Stimulated activated CD8-positive, alpha-beta memory T cell treated with anti-CD3 and anti-CD28 coated beads, Interleukin-15, amount 100 ng/mL, for 1 hour (primary cell): ENCODE data around the gene TBC1D22A.

ENCODE experiments used
- DNase-seq: peaks from one replicate; pipeline ENCODE4 v3.0.0-alpha.2; 2020; ENCODE audit warnings: low read depth

Gene TBC1D22A

DNA sequence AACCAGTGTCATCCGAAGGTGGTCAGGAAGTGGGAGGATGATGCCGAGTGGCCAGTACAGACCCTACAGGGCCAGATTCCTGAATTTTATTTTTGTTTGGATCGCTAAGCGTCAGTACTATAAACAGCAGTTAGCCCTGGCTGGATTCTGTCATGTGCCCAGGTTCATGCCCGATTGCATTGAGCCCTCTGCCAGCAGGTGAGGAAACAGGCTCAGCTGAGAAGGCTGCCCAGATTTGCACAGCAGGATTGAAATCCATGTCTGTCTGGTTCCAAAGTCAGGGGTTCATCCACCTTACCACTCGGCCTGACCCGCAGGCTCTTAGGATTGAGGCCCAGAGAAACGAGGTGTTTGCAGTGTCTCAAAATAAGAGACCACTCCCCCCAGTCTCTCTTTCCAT lies 9.1 kb upstream of the TBC1D22A start:
- no peak for DNase-seq

DNA sequence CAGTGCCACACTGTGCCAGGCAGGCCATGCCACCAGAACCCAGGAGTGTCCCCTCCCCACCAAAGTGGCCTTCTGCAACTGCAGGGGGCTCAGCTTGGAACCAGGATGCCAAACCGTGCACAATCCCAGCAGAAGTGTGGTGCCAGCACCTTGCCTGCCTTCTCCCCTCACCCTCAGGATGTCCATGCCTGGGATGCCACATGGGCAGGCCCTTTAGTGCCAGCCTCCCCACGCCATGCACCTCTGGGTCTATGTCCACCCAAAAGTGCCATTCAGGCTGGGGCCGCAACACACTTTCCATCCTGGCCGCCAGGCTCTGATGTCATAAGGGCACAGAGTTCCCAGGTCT lies 8.7 kb upstream of the TBC1D22A start:
- DNase-seq, result no peak

DNA sequence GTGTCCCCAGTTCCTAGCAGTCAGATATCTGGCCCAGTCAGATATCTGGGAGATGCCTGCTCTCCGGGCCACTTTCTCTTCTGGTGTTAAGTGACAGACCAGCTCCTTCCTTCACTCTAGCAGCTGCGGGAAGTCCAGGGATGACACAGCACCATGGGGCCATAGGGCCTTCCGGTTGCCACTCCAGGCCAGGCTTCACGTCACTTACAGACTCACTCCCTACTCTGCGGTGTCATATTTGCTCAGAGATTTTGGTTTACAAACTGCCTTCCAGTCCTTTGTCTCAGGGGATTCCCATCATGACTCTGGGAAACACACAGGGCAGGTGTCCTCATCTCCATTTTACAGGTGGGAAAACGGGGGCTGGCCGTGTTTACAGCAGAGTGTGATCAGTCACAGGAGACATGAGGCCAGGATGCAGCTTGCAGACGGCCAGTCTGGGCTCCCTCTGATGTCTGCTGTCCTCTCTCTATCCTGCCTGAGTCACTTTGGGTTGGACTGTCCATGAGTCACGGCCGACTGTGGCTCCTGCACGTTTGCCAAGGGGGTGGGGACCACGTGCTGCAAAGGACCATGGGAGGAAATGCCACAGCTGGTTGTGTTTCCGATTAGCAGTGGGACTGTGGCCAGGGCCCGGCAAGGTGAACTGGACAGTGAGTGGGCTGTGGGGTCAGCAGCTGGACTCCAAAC lies 8.2 kb upstream of the TBC1D22A start:
- DNase-seq, result no peak

DNA sequence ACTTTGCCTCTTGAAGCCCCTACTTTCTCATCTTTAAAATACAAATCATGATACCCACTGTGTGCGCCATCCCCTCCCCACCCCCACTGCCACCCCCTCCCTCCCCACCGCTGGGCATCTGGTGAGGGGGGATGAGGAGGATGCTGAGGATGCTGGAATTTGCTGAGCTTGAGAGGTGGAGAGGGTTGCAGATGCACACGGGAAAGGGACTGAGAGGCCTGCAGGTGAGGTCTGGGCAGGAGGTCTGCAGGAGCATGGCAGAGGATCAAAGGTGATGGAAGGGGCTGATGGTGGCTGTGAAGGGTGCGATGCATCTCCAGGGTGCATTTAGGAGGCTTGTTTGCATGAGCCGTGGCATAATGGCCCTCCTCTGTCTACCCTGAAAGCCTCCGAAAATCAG lies 7.6 kb upstream of the TBC1D22A start:
- DNase-seq, result no peak

DNA sequence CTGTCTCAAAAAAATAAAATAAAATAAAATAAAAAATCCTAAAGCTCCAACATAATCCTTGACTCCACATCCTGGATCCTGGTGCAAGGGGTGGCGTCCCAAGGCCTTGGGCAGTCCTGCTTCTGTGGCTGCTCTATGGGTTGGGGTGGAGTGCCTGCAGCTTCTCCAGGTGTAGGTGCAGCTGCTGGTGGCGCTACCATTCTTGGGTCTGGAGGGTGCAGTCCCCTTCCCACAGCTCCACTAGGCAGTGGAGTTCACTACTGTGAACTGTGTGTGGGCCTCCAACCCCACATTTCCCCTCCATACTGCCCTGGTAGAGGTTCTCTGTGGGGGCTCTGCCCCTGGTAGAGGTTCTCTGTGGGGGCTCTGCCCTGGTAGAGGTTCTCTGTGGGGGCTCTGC lies 6.9 kb upstream of the TBC1D22A start:
- DNase-seq, result no peak

DNA sequence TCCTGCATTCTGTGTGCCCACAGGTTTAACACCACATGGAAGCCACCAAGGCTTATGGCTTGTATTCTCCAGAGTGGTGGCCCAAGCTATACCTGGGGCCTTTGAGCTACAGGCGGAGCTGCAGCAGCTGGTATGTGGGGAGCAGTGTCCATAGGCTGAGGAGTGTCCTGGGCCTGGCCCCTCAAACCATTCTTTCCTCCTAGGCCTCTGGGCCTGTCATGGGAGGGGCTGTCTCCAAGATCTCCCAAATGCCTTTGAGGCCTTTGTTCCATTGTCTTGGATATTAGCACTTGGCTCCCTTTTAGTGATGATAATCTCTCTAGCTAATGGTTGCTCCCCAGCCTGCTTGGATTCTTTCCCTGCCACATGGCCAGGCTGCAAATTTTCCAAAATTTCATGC lies 6.4 kb upstream of the TBC1D22A start:
- no peak for DNase-seq

DNA sequence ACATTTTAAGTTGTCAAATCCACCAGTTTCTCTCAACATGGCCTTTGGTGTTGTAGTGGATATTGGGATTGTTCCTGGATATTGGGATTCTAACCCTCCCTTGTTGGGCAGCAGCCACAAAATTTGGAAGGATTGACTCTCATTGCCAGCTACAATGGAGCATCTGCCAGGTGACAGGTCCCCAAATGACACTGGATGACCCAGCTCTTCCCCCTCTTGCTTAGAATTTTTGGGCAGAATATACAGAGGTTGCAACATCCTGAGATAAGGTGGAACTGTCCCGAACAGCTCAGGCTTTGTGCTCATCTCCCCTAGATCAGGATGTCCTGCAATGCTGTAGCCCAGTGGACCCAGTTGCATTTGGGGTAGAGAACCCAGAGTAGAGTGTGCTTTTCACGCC lies 5.3 kb upstream of the TBC1D22A start:
- no peak for DNase-seq

DNA sequence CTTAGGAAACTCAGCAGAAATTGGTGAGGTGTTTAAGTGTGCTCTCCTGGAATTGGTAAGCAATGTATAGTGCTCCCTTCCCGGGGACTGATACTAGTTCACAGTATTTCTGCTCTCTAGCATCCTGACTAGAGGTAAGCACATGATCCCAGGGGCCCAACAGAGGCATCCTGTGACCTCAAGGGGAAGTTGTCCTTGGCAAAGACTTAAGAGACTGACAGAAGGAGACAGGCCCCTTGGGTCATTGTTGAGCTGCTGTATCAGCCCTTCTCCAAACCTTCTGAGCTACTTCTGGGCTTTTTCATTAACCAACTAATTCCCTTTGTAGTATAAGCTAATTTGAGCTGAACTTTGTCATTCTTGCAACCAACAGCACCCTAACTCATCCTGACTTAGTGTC lies 4.3 kb upstream of the TBC1D22A start:
- no peak for DNase-seq

DNA sequence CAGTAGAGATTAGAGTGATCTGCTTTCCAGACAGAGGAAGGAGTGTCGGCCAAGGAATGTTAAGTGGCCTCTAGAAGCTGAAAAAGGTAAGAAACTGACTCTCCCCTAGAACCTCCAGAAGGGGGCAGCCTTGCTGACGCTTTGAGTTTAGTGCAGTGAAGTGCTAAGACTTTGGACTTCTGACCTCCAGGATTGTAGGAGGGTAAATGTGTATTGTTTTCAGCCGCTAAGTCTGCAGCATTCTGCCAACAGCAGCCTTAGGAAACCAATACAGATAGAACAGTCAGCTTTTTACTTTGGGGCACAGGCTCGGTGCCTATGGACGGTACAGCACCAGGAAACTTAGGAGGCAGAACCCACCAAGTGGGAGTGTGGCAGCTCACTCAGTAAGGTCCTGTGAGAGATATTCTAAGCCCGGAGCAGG lies 3.6 kb upstream of the TBC1D22A start:
- DNase-seq, result no peak

DNA sequence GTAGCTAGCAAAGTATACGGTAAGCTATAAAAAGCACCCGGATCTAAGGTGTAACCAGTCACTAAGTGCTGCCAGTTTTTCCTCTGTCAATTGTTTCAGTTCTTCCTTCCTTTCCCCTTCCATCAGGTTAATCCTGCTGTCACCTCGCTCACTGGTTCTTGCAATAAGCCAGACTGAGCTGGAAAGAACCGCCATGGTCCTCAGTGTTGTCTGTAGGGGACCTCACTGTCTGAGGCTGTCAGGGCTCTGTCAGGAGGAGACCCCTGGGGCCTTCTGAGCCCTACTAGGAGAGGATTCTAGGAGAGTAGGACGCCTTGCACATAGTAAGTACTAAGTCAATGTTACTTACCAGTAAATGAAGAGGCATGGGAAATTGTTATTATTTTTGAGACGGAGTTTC lies 1.4 kb upstream of the TBC1D22A start:
- no peak for DNase-seq

DNA sequence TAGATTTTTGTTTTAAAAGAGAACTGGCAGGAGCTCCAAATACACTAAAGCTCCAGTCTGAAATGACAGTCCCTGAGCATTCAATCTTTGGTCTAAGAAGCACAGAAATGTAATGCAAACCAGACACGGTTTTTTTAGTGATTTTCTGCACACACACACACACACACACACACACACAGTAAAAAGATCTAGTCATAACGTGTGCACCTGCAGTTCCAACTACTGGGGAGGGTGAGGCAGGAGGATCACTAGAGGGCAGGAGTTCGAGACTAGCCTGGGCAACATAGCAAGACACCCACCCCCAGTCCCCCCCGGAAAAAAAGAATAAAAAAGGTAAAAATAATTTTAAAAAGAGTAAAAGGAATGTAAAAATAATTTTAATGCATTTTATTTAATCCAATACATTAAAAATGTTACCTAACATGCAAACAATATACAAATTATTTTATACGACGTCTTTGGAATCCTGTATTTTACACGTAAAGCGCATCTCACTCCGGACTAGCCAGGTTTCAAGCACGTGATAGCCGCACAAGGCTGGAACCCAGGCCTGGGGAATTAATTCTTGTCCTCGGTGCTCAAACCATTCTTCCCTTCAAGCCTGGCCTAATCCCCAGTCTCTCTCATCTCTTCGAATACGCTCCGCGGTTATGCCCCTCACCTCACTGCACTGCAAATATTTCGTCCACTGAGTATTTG lies 762 bp upstream of the TBC1D22A start:
- DNase-seq, result no peak

DNA sequence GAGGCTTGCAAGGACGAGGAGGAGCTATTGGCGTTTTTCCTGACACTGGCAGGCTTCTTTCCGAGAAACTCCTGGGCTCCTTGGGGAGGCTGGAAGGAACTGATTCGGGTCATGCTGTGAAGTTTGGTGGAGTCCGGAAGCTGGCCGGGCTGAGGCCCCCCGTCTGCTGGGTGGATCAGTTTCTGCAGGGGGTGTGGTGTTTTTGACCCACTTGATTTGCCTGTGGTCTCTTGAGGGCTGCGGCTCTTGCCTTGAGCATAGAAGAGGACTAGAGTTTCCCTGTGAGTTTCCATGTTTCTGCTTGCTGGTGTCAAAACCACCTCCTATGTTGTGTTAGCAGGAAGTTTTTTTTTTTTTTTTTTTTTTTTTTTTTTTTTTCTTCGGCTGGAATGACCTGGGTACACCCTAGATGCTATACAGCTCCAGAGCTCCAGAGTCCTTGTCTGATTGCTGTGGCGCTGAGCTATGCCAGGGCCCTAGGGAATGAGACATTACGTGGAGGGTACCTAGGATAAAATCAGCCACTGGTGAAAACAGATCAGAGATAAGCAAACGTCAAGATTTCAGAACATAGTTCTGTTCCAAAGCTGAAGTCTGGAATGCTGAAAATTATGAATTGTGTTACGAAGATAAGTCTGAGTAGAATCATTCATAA lies 728 bp downstream of the TBC1D22A start:
- DNase-seq, result no peak

DNA sequence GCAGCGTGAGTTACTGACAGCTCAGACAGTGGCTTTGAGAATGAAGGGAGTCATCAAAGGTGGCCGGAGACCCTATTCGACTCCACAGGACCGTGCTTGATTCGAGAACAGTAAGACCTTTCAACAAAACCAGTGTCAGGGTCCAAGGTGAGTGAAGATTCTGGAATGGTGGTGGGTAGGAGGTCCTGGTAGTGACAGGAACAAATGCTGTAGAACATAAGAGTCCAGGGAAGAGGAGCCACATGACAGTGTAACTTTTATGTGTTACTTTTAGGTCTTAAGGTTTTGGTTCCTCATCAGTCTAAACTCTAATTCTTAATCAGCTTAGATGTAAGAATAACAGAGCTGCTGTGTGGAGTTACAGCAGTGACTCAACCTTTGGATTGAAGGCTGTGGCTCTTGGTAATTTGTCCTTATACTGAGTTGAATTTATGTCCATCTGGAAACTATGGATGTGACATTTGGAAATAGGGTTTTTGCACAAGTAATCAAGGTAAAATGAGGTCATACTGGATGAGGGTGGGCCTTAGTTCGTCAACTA lies 1.8 kb downstream of the TBC1D22A start:
- no peak for DNase-seq

DNA sequence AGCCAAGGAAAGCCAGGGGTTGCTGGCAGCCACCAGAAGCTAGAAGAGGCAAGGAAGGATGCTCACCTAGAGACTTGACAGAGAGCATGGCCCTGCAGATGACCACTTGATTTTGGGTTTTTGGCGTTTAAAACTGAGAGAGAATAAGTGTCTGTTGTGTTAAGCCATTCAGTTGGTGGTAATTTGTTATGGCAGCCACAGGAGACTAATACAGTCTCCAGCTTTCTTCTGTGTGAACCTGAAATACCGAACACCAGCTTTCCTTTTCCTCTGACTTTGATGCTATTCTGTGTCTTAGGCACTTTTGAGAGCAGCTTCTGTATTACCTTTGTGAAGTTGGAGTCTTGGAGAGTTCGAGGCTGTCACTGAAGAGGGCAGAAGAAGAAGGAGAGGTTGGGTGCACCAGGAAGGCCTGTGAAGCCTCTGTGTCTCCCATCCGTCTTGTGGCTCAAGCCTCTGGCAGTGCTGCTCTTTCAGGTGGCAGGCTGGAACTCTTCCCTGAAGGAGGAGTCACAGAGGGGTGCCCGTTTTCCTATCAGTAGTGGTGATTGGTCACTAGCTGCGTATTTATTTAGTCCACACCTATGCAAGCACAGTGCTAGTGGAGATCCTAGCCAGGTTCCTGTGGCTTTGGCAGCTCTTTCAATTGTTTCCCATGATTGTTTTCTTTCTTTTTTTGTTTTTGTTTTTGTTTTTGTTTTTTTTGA lies 2.5 kb downstream of the TBC1D22A start:
- no peak for DNase-seq

DNA sequence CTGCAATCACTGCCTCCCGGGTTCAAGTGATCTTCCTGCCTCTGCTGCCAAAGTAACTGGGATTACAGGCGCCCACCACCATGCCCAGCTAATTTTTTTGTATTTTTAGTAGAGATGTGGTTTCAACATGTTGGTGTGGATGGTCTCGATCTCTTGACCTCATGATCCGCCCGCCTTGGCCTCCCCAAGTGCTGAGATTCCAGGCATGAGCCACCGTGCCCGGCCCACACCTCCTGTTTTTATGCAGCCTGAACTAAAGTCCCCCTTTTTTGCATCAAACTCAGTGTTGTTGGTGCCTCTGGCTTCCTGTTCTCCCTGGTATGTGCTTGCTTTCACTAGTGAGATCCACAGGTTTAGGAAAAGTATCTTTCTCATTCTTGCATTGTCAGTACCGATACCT lies 4.2 kb downstream of the TBC1D22A start:
- DNase-seq, result no peak

DNA sequence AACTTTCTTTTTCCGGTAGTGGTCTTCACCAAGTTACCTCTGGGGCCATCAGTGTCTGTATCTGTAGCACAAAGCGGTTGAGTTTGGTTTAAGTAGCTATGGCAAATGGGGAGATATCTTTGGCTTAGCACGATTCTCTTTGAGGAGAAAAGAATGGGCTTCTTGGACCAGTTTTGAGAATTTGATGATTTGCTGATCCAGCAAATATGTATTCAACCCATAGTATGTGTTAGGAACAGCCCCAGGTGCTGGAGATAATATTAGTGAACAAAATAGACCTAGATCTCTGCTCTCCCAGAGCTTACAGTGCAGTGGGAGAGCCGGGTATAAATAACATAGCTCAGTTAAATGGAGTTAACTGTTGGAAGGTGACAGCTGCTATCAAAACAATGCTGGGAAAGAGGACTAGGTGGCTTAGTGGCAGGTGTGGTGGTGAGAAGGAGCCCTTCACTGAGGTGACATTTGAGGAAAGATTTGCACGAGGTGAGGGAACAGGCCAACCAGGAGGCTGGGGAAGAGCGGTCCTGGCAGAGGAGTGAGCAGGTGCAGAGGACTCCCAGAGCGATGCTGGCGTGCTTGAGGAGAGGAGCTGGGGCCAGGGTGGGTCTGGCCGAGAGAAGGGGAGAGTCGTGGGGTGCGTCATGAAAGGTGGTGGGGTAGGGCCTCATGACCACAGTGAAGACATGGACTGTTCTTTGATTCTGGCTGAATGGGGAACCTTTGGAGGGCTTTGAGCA lies 5.0 kb downstream of the TBC1D22A start:
- DNase-seq, result no peak

DNA sequence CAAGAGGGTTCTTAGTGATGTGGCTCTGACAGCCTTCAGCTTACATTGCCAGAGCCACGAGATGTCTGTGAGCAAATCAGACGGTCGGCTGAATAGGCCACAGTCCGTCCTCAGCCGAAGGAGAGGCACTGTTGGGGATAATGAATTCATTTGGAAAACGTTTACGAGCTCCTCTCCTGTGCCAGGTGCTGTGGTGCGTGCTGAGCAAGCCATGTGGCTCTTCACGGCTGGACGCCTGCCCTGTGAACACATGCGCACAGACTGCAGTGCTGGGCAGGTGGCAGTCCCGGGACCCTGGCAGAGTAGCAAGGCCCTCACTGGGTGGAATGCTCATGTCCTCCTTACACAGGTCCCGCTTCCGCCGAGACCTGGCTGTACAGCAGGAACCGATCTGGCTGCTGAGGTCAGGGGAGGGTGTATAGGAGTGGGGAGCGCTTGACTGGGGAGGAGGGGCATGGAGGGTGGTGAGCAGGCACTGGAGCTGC lies 6.8 kb downstream of the TBC1D22A start:
- DNase-seq, result no peak

DNA sequence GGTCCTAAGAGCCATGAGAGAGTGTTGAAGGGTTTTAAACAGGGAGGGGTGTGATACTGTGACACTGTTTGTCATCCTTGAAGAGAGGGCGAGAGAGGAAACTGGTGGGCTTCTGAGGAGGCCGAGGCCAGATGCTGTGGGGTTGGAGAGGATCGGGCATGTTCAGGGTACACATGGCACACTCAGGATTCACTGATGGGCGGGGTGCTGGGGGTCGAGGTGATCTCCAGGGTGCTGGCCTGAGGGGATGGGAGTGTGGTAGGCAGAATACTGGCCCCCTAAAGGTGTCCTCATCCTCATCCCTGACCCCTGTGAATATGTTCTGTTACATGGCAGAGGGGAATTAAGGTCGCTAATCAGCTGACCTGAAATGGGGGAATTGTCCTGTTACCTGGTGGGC lies 7.3 kb downstream of the TBC1D22A start:
- DNase-seq, result no peak

DNA sequence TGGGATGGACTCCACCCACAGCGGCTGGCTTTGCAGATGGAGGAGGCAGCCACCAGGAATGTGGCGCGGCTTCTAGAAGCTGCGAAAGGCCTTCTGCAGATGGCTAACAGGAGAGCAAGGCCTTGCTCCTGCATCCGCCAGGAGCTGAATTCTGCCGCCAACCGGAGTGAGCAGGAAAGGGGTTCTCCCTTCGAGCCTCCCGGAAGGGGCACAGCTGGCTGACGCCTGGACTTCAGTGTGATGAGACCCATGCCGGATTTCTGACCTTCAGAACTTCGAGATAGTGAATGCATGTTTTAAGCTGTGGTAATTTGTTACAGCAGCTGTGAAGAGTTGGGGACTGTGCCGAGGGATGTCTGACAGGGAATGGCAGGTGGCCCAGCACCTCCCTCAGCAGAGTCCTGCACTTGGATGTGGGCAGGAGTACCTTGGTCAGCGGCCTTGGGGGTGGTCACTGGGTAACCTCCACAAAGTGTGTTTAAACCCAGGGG lies 7.7 kb downstream of the TBC1D22A start:
- DNase-seq, result no peak

DNA sequence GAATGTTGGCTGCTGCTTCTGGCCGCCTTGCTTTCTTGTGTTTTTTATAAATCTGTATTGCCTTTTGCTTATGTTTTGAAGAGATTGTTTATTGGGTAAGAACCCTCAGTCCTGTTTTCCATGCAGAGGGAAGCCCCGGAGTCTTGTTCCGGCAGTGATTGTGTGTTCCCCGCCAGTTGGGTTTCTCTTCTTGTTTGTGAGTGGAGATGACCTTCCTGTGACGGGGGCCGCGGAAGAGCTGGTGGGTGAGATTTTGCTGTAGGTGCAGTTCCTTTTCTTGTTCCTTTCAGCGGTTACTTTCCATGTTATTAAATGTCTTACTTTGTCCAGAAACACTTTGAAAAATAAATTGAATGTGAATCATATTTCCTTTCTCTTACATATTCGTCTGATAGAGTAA lies 8.3 kb downstream of the TBC1D22A start:
- DNase-seq, result no peak

DNA sequence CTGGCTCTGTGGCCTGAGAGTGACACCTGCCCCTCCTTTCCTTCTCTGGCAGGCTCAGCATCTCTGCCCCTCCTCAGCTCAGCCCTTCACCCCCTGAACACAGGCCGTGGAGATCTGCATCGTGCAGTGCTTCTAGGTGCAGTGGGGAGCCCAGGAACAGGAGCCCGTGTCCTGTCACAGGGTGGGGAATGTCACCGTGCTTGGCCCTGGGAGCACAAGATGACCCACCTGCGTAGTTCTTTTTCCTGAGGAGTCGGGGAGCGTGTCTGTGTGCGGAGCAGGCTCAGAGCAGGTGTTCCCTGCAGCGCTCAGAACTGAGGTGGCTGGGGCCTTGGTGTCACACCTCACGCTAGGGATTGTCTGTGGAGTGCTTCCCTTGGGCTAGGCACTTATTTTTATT lies 10.6 kb downstream of the TBC1D22A start:
- DNase-seq, result no peak
